ENCODE measurements around the gene PRR18.
A peak's percentile ranks its signal among the peaks of the same experiment; 100 is the strongest.

Gene PRR18

DNA sequence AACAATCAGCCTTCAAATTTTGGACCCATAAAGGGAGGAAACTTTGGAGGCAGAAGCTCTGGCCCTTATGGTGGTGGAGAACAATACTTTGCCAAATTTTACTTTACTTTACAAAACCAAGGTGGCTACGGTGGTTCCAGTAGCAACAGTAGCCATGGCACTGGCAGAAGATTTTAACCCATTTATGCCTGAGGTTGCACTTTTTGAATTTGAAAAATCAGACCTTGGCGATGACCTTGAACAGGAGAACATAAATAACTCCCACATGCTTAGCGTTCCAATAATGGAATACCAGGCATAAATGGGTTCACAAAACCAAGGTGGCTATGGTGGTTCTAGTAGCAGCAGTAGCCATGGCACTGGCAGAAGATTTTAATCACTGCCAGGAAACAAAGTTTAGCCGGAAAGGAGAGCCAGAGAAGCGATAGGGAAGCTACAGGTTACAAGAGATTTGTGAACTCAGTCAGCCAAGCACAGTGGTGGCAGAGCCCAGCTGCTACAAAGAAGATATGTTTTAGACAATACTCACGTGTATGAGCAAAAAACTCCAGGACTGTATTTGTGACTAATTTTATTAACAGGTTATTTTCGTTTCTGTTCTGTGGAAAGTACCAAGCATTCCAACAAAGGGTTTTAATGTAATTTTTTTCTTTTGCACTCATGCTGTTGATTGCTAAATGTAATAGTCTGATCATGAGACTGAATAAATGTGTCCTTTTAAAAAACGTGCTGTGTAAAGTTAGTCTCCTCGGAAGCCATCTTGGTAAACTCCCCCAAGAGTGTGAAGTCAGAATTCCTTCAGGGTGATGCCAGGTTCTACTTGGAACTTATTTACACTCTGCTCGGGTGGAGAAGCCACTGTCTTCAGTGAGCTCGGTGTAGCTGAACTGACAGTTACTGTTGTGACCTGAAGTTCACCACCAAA is 27.4 kb upstream of the PRR18 start:
- intact Hi-C loops (cut with DNase I), result no loop called here

GRCh38 chr6:166334878-166335277 is 26.7 kb upstream of the PRR18 start:
- intact Hi-C loops (cut with DNase I), result no loop called here
- DNase-seq, result no peak

More for the DNA sequence above, 27.4 kb upstream of the PRR18 start:
- DNase-seq, result peak in 1 of 42 donors; percentile 7

DNA sequence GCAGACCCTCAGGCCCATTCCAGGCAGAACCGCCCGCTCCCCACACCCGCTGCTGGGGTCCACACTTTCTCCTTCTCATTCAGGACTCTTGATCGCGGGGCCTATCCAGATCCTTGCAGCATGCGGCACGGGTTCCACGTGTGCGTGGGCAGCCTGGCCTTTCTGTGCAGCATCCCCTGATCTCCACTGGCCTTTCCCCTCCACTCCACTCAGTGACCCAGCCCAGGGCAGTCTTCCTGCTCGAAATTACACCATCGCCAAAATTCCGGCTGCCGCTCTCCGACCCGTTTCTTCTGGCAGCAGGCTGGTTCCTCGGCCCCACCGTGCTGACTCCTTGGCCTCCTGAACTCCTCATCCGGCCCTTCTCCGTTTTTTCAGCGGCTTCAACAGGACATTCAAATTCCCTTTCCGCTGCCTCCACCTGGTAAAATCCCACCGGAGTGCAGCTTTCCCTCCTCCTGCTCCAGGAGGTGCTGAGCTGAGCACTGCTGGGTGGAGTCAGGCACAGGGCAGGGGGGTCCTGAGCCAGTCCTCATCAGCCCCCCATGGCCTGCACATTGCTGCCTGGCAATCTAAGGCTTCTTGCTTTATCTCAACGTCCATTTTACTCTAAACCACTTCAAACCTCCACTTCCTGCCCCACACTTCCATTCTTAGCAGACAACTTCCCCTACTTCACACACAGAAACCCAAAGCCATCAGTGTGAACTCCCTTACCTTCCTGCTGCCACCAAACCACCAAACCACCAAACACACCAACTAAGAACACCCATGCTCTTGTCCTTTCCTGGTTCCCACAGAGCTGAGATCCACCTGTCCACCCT is 25.2 kb upstream of the PRR18 start:
- intact Hi-C loops (cut with DNase I), result no loop called here
- no peak for DNase-seq

- DNase-seq, result no peak
- intact Hi-C loops (cut with DNase I), result no loop called here
Observed at GRCh38 chr6:166331503-166332415, 23.6 kb upstream of the PRR18 start.

DNA sequence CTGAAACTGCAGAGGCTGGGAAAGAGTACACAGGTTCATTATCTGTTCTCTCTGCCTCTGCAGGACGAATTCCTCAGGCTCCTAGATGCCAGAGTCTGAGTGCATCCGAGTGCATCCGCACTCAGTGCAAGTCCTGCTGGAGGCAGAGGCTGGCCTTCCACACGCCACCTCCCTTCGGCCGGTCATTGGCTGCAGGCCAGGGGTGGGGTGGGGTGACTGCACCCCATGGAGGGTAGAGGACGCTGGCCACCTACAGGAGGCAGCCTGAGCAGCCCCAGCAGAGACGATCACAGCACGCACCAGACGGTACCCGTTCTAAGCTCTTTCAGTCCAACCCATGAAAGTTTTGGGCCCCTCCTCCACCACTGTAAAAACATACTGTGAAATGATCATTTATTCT is 22.4 kb upstream of the PRR18 start:
- peak; percentile 62 to 94 (median 85) for DNase-seq
- intact Hi-C loops (cut with DNase I), result no loop called here

- DNase-seq, result peak in 1 of 42 donors; percentile 28
- intact Hi-C loops (cut with DNase I), result no loop called here
Observed at GRCh38 chr6:166325383-166326042, 17.3 kb upstream of the PRR18 start.

DNA sequence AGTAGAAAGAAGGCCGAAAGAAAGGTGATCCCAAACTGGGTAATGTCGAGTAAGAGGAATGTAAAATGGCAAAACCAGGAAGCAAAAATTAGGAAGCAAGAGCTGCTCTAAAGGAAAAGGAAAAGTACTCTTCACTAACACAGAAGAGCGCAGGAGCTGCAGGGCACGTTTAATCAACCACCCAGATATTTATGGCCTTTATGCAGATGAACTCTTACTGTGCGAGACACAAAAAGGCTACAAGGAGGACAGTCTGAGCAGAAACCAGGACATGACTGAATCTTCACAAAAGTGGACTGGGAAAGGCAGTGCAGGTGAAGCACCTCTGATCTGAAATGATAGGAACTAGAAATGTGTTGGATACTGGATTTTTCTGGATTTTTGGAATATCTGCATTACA is 15.2 kb upstream of the PRR18 start:
- intact Hi-C loops (cut with DNase I), result no loop called here
- DNase-seq, result no peak

DNA sequence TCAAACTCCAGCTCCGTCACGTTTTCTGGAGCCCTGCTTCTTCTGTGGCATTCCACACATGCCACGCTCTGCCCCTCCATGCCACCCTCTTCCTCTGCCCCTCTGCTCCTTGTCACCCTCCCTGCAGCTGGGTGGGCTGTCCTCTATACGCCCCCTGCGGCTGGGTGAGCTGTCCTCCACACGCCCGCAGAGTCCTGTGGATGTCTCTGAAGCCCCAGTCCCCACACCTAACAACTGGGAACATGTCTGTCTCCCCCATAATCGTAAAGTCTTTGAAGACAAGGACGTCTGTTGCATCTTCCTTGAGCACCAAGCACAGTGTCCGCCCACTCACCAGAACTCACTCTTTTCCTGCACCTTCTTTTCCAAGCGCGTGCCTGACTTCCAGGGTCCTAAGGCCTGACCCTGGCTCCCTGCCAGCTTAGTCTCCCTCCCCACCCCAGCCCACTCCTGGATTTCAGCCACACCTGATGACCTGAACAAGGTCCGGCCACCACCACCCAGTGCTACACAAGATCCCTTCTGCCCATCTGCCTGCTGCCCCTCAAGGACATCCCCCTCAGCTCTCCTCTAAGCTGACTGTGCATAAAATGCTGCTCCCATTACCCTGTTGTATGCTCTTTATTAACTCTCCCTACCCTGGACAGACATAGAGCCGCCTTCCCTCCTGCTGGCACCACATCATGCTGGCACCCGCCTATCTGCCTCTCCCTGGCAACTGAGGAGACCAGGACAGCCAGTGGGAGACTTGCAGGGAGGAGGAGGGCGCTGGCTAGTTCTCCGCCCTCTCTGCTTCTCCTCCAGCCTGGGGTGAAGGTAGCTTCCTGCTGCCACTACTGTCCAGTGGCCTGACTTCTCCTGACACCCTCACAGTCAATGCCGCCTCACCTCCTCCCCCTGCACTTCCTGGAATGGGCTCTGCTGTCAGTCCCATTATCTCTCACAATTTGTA is 10.7 kb upstream of the PRR18 start:
- intact Hi-C loops (cut with DNase I), result no loop called here
- peak in 9 of 42 donors; percentile 27 to 72 (median 48) for DNase-seq

- intact Hi-C loops (cut with DNase I), result no loop called here
Observed at GRCh38 chr6:166318227-166318626, 10.0 kb upstream of the PRR18 start.

GRCh38 chr6:166317261-166318212 is 9.3 kb upstream of the PRR18 start:
- DNase-seq, result peak in 1 of 42 donors; percentile 33
- intact Hi-C loops (cut with DNase I), result no loop called here

More at GRCh38 chr6:166318227-166318626, 10.0 kb upstream of the PRR18 start:
- peak in 2 of 42 donors; percentile 33 to 40 for DNase-seq

- no peak for DNase-seq
- intact Hi-C loops (cut with DNase I), result no loop called here
Observed at GRCh38 chr6:166315436-166315835, 7.2 kb upstream of the PRR18 start.

- intact Hi-C loops (cut with DNase I), result no loop called here
- no peak for DNase-seq
Observed at GRCh38 chr6:166314454-166314853, 6.3 kb upstream of the PRR18 start.

- intact Hi-C loops (cut with DNase I), result no loop called here
- peak in 31 of 42 donors; percentile 22 to 85 (median 63) for DNase-seq
Observed at GRCh38 chr6:166313255-166314070, 5.3 kb upstream of the PRR18 start.

GRCh38 chr6:166312832-166313231 is 4.6 kb upstream of the PRR18 start:
- DNase-seq, result no peak
- intact Hi-C loops (cut with DNase I), result no loop called here

DNA sequence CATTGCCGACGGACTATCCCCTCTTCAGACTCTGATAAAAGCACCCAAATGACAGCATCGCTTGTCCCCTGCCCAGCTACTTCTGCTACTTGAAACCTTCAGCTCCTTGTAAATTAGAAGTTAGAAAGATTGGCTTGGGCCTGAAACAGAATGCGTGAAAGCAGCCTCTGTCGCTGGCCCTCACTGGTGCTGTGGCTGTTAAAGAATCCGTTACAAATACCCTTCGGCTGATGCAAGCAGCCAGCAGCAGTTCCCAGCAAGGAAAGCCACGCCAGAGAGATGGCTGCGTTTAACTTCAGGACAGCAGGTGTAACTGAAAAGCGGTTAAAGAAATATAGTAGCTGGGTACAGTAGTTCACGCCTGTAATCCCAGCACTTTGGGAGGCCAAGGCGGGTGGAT is 2.4 kb upstream of the PRR18 start:
- intact Hi-C loops (cut with DNase I), result no loop called here
- DNase-seq, result peak in 2 of 42 donors; percentile 0 to 35

Measured in head of caudate nucleus (tissue), 42 donors.